GM21367 (cell line): Measurements from ENCODE around the gene PLEK.
"Not testable (repeated sequence)": the region's sequence is repeated elsewhere in the genome, so short reads cannot be mapped to it uniquely, and the experiment has no call there.

Source experiments
- ATAC-seq: cut with Tn5 transposase; IDR thresholded peaks from one replicate; pipeline ENCODE4 v1.9.1; 2021; ENCODE audit not compliant: unreplicated experiment

Gene PLEK

DNA sequence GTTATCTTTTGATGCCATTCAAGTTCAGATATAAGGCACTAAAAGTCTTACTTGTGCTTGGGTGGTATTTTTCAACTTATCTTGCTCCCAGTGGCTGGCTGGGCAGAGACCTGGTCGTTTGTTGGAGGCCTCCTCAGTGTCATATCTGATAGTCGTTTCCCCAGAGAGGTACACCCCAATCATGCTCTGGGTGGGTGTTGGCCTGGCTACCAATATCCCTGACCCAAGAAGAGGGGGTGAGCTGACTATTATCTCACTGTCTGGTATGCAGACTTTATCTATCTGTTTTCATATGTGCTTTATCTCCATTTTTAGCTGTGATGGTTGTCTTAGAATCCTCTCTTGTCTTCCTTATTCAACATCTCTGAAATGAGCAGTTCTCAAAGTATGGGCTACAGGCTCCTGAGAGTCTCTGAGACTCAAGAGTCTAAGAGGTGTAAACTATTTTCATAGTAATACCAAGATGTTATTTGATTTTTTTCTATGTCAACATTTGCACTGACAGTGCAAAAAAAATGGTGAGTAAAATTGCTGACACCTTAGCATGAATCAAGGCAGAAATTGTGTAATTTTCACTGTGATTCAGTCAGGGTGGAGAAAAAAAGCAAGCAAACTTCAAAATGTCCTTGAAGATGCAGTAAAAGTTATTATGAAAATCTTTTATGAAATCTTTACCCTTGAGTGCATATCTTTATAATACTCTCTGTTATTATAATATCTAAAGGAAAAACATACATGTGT is 12.3 kb upstream of the PLEK start:
- no peak for ATAC-seq

DNA sequence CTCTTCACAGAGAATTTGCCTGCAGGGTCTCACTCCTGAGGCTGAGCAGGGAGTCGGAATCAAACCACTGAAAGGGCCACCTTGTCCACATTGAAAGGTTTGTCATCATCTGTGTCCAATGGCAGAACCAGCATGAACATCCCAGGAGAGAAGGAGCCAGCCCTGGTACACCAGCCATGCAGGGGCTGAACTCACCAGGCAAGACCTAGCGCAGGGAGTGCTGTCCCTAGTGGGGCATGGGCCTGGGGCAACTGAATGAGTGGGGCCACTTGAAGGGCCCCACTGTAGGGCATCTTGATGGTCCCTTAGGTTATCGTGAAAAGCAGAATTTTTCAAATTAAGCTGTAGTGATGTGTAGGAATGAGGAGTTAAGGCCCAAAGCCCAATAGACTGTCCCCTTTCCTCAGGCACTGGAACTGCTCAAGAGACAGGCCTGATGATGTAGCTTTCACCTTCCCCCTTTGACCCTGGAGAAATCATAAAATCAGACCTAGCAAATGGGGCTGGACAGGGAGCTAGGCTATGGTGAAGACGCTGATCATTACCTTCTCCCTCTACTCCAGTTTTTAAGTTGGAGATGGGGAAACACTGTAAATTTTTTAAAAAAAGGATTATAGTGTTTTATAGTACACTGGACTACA is 8.4 kb upstream of the PLEK start:
- ATAC-seq: no peak

DNA sequence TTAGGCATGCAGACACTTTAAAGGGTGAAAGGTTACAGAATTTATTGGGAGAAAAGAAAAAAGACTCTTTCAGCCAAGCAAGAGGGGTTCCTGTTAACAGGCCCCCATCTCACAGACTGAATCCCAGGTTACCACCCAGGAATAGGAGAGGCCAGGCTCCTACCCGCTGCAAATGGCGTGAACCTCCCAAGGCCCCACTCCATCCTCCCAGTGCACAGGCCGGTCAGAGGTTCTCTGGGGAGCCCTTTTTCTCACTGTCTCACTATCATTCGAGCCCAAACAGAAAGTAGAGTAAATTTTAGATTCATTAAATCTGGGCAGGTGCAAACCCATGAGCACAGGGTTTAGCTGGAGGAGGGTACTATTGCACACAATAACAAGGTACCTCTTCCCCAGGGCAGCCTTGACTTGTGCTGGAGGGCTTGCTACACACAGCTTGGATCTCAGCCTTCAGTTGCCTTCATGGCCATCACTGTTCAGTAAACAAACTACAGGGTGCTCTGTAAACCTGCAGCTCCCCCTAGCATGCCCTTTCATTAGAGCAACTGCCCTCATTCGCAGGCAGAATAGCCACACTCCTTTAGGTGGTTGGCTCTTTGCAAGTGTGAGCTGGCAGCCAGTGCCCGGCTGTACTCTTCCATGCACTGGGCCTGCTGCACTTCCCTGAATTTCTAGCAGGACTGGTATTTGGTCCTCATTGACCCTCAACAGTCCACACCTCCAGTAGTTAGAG is 7.3 kb upstream of the PLEK start:
- peak; percentile 63 for ATAC-seq

DNA sequence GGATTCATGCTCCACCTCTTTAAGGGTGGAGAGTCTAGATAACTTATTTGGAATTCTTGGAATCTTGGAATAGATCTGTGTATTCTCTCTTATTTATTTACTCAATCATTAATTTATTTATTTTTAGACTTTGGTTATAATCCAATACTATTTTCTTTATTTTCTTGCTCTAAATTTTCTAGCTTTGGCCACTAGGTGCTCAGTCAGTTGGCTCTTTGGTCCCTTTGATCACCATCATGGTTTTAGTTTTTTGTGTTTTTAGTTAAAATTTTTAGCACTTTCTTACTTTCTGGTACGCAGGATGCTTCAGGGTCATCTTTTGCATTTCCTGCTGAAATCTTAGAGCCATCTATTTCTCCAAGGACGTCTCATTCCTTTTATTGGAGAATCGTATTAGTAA is 5.2 kb upstream of the PLEK start:
- ATAC-seq: no peak

DNA sequence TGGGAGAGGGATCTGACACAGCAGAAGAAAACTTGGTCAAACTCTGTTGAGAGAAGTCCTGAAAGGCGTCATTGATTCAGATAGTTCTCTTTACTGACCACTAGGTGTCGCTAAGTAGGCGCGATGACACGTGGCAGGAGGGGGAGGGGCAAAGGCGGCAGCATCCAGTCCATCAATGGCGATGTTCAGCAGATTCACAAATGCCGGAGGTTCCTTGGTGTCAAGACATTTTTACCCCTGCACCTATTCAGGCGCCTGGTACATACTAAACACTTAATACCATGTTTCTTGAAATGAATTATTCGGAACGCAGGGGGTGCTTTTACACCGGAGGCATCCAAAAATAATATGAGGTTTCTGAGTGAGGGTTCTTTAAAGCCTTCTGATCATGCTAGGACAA is 3.0 kb upstream of the PLEK start:
- peak; percentile 38 for ATAC-seq

DNA sequence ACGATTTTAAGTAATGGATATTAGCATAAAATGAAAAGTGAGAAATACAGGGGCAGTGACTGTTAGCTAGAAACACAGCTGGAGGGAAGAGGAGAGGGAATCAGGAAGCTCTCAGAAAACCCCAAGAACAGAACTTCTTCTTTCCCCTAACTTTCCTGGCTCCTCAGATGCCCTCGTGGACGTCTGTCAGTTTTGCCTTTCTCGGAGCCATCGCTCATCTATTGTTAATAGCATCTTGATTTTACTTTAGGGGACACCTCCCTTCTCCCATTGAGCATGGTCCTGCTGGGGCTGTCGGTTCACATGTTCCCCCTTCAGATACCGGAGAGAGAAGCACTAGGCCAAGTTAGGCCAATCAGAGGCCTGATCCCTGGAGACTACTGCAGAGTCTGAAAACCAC is 2.3 kb upstream of the PLEK start:
- no peak for ATAC-seq

DNA sequence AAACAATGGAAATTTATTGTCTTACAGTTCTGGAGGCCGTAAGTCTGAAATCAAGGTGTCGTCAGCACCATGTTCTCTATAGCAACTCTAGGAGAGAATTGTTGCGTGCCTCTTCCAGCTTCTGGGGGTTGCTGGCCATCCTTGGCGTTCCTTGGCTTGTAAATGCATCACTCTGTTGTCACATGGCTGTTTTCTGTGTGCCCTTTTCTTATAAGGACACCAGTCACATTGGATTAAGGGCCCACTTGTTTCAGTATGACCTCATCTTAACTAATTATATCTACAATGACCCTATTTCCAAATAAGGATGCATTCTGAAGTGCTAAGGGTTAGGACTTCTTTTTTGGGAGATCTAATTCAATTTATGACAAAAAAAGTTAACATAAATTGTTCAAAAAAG is 1.4 kb upstream of the PLEK start:
- no peak for ATAC-seq

DNA sequence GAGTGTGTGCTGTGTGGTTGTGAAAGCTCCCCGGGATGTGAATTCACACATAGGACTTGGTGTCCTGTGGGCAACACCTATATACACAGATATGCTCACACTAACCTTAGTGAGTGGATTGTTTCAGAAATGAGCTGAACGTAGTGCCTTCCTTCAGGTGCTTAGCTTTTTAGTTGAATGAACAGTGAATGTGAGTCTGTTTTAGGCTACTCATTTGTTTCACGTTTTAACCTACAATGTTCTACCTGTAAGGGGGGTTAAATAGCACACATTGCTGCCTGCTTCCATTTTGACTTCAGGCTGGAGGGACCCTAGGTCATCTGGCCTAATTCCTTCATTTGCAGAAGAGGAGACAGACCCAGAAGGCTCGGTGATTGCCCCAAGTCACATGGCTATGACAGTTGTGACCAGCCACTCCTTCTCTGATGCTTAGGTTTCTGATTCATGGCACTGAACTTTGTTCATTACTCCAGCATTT is 1.0 kb downstream of the PLEK start:
- peak; percentile 34 for ATAC-seq

DNA sequence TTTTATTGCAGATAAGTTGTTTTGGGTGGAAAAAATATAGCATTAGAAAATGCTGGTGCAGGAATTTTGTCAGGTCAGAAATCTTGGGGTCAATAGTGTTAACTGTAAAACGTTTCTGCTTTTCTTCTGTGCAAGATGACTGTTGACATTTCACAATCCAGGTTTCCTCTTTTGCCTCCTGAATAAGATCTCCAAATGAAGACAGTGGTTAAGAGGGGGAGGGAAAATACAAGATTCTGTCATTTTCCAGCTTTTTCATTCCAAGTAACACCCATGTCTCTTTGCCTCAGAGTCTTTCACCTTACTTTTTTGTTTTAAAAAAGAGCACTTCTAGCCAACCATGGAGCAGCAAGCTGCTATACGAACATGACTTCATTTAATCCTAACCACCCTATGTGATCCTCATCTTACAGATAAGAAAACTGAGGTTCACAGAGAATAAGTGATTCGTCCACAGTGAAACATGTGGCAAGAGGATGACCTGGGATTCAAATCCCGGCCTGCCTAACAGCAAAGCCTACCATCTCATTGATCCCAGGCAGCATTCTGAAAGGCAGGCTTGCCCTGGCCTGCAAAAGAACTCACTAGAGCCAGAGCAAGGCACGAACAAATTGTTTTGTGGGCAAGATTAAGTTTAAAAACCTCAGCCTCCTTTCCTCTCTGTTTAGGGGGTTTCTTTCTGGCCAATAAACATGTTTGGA is 3.0 kb downstream of the PLEK start:
- no peak for ATAC-seq

DNA sequence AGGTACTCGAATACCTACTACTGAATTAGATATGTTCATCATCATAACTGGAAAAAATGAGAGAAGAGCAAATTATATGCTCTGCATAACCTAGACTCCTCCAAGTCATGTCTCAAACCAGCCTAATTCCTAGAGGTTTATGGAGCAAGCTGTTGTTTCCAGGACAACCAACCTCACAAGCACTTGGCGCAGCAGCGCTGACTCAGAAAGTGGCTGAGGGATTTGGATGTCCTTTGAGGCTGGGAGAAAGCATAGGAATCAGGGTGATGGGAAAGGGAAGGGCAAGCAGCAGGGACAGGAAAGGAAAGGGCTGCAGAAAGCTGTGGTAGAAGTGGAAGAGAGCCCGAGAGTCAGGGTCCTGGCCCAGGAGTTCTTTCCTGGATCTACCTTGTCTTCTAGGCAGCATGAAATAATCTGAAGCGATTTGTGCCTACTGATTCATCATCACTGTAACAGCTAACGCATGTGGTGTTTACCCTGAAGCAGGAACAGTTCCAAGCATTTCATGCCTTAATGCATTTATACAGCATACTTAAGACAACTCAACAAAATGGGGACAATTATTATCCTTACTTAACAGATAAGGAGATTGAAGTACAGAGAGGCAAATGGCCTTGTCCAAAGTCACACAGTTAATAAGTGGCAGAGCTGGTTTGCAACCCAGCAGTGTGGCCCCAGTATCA is 3.7 kb downstream of the PLEK start:
- ATAC-seq: no peak

DNA sequence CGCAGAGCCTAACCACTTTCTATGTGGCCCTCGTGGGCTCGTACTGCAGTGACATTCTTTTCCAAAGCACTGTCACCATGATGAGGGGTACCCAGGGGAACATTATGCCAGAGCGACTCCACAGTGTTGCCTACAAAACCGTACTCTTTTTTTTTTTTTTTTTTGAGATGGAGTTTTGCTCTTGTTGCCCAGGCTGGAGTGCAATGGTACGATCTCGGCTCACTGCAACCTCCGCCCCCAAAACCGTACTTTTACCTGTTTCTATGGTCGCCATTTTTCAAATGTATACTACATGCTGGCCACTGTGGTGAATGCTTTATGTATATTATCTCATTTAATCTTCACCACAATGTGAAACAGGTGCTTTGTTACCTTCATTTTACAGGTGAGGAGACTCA is 4.3 kb downstream of the PLEK start:
- ATAC-seq: no peak

DNA sequence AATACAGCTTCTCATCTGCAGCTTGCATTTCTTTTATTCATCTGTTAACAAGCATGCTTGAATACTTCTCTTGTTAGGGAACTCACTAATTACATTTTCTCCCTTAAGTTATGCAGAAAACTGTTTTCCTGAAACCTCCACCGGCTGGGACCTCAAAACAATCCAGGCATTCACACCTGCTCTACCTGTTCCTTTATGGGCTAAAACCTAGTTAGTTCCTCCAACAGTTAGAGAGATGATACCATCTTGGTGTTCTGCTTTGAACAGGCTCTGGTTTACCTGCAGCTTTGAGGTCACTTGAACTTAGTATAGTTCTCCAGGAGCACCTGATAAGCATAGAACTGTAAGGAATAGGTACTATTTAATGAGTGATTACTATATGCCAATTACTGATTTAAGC is 6.1 kb downstream of the PLEK start:
- no peak for ATAC-seq

DNA sequence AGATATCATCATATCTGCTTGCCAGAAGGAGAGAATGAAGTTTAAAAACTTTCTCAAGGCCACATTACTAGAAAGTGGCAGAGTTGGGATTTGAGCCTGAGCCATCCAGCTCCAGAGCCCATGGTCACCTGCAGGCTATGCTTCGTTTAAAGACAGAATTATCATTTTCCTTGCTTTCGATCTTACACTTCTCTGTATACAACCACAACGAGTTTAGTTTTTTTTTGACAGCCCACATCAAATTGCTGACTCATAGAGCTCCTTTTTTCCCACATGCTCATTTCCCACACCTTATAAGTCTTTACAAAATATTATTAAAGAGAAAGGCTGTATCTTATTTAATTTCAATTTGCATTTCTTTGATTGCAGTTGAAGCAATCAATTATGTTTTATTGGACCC is 6.5 kb downstream of the PLEK start:
- ATAC-seq: no peak

DNA sequence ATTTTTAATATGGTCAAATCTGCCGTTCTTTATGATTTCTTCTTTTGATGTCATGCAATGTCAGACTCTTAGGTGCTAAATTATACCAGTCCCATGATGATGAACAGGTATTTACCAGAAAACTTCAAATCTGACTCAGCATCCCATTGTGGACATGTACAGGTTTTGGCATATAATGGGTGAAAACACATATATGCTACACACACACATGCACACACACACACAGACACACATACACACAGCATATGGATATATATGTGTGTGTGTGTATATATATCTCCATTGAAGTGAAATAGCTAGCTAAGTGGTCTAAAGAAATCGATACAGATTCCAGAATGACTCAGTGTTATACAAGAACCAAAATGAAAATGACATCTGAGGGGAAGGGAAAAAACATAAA is 7.4 kb downstream of the PLEK start:
- no peak for ATAC-seq

DNA sequence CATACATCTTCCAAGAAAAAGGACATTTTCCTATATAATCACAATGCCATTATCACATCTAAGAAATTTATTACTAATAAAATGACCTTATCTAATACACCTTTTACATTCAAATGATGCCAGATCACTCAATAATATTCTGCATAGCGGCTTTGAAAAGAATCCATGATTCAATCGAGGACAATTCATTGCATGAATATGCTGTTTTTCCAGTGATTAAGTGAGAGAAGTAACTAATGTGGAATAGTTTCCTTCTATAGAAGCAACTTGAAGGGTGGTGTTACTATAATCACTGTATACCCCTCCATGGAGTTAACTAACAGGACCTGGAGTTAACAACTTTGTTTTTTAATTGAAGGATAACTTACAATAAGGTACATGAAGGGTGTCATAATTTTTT is 9.1 kb downstream of the PLEK start:
- ATAC-seq: no peak

DNA sequence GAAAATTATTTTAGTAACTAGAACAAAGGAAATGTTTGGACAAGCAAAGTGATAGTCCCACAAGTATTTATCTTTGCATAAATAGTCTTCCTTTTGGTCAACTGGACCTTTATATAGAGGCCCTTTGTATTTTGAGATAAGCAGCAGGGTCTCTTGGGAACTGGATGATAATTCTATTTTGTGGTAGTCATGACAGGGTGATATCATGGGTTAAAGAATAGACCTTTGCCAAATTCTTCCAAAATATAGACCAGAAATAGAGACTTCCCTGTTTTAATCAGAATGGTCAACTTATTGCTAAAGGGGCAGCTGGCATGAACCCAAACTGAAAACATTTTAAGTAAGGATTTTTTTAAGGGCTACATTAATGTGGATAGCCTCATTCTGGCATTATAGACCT is 10.5 kb downstream of the PLEK start:
- no peak for ATAC-seq

DNA sequence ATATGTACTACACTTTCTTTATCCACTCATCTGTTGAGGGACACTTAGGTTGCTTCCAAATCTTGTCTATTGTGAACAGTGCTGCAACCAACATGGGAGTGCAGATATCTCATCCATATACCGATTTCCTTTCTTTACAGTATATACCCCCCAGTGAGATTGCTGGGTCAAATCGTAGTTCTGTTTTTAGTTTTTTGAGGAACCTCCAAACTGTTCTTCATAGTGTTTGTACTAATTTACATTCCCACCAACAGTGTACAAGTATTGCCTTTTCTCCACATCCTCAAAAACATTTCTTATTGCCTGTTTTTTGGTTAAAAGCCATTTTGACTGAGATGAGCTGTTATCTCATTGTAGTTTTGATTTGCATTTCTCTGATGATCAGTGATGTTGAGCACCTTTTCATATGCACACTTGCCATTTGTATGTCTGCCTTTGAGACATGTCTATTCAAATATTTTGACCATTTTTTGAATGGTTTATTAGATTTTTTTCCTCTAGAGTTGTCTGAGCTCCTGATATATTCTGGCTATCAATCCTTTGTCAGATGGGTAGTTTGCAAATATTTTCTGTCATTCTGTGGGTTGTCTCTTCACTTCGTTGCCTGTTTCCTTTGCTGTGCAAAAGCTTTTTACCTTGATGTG is 12.2 kb downstream of the PLEK start:
- no peak for ATAC-seq

DNA sequence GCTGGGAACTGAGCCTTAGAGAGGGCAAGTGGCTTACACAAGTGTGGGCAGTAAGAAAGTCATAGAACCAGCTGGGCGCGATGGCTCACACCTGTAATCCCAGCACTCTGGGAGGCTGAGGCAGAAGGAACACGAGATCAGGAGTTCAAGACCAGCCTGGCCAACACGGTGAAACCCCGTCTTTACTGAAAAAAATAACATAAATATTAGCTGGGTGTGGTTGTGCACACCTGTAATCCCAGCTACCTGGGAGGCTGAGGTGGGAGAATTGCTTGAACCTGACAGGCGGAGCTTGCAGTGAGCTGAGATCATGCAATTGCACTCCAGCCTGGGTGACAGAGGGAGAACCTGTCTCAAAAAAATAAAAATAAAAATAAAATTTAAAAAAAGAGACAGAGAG is 13.7 kb downstream of the PLEK start:
- not testable (repeated sequence) for ATAC-seq

DNA sequence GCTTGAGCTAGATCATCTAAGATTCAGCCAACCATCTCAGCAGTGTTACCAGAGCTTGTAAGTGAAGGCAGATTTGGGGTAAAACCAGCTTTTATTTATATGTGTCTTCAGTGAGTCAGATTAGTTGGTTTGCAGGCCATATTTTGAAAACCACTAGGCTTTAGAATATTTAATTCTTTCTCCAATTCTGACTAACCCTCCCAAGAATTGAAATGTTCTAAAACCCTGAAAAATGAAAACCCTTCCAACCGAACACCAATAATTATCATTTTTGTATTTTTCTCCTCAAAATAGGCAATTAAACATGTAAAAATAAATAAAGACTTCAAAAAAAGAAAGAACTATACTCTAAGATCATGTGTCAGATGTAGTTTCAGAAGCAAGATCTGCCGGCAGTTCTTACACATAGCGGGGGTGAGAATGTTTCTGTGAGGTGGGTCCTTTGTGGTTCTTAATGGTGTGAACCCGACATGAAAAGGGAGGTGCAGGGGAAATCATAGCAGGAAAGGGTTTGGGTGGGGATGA is 14.2 kb downstream of the PLEK start:
- ATAC-seq: peak; percentile 50

DNA sequence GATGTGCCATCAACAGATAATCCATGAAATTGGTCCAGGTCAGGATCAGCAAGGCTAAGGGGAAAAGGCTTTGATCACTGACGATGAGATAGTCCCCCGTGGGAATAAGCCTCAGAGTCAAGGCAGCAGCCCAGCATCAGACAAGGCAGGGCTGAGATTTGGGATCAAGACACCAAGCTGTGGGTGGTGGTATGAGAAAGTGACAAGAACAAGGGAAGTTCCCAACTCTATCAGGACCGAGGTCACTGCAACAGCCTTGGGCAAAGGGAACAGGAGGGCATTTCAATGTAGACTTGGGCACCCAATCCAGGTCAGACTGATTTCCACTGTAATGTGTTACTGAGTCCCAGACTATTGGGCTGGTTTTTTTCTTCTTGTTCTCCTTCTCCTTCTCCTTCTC is 18.7 kb downstream of the PLEK start:
- ATAC-seq: no peak
